H9 (cell line): ENCODE measurements around the gene TTC23L. TPM values are rescaled to one million over a fixed set of nuclear protein-coding genes. Genes with fewer than 3 reads are reported as not detected.
A peak's percentile ranks its signal among the peaks of the same experiment; 100 is the strongest.

ENCODE experiments used
- DNase-seq: peaks from one replicate; pipeline ENCODE4 v3.0.0-alpha.2; 2017
- H2AFZ ChIP-seq: one replicate; pipeline ENCODE4 v1.6.1; 2013; ENCODE audit warnings: mild to moderate bottlenecking, low read length, control low read depth, moderate library complexity
- H2AK5ac ChIP-seq: 2 replicates; pipeline ENCODE4 v1.6.1; 2013; ENCODE audit warnings: low read length, control low read depth, mixed read lengths; ENCODE audit not compliant: insufficient read length
- H2BK120ac ChIP-seq: one replicate; pipeline ENCODE4 v1.6.1; 2013; ENCODE audit warnings: low read depth, mild to moderate bottlenecking, low read length, control low read depth, inconsistent platforms; ENCODE audit not compliant: poor library complexity, severe bottlenecking
- H2BK12ac ChIP-seq: 2 replicates; pipeline ENCODE4 v1.6.1; 2013; ENCODE audit warnings: low read length, control low read depth, mixed read lengths, low read depth; ENCODE audit not compliant: insufficient read length
- H2BK15ac ChIP-seq: 2 replicates; pipeline ENCODE4 v1.6.1; 2013; ENCODE audit warnings: low read depth, low read length, control low read depth
- H2BK20ac ChIP-seq: one replicate; pipeline ENCODE4 v1.6.1; 2013; ENCODE audit warnings: low read depth, mild to moderate bottlenecking, low read length, control low read depth, inconsistent platforms; ENCODE audit not compliant: poor library complexity, severe bottlenecking
- H2BK5ac ChIP-seq: 2 replicates; pipeline ENCODE4 v1.6.1; 2013; ENCODE audit warnings: low read length, control low read depth, mixed read lengths; ENCODE audit not compliant: insufficient read length
- H3K14ac ChIP-seq: 2 replicates; pipeline ENCODE4 v1.6.1; 2013; ENCODE audit warnings: low read length, control low read depth; ENCODE audit not compliant: insufficient read depth
- H3K18ac ChIP-seq: 2 replicates; pipeline ENCODE4 v1.6.1; 2013; ENCODE audit warnings: low read depth, mild to moderate bottlenecking, mixed read lengths, low read length, control low read depth; ENCODE audit not compliant: insufficient read length
- H3K23ac ChIP-seq: 2 replicates; pipeline ENCODE4 v1.6.1; 2013; ENCODE audit warnings: low read length, control low read depth, mixed read lengths, low read depth; ENCODE audit not compliant: insufficient read length
- H3K23me2 ChIP-seq: 2 replicates; pipeline ENCODE4 v1.6.1; 2013; ENCODE audit warnings: low read depth, mild to moderate bottlenecking, mixed read lengths, low read length, control low read depth; ENCODE audit not compliant: insufficient read length, poor library complexity, severe bottlenecking
- H3K27ac ChIP-seq: 2 replicates; pipeline ENCODE4 v1.5.1; 2013; ENCODE audit warnings: low read length, control low read depth, mixed read lengths, low read depth; ENCODE audit not compliant: insufficient read length
- H3K27me3 ChIP-seq: 2 replicates; pipeline ENCODE4 v1.6.1; 2013; ENCODE audit warnings: low read length, control low read depth, inconsistent platforms; ENCODE audit not compliant: insufficient read depth
- H3K4ac ChIP-seq: 2 replicates; pipeline ENCODE4 v1.6.1; 2013; ENCODE audit warnings: low read depth, mild to moderate bottlenecking, control low read depth, inconsistent platforms, low read length, moderate library complexity
- H3K4me1 ChIP-seq: 2 replicates; pipeline ENCODE4 v1.6.1; 2013; ENCODE audit warnings: low read length, control low read depth, inconsistent platforms; ENCODE audit not compliant: insufficient read depth
- H3K4me2 ChIP-seq: 2 replicates; pipeline ENCODE4 v1.6.1; 2013; ENCODE audit warnings: low read length, control low read depth, mixed read lengths; ENCODE audit not compliant: insufficient read length, insufficient read depth
- H3K56ac ChIP-seq: 2 replicates; pipeline ENCODE4 v1.6.1; 2013; ENCODE audit warnings: low read depth, mild to moderate bottlenecking, mixed read lengths, low read length, control low read depth; ENCODE audit not compliant: insufficient read length
- H3K79me1 ChIP-seq: 2 replicates; pipeline ENCODE4 v1.6.1; 2013; ENCODE audit warnings: low read depth, mild to moderate bottlenecking, moderate library complexity, low read length, control low read depth, inconsistent platforms; ENCODE audit not compliant: insufficient read depth, poor library complexity, severe bottlenecking
- H3K79me2 ChIP-seq: 2 replicates; pipeline ENCODE4 v1.6.1; 2013; ENCODE audit warnings: low read length, control low read depth, inconsistent platforms; ENCODE audit not compliant: insufficient read depth
- H3K9ac ChIP-seq: 2 replicates; pipeline ENCODE4 v1.6.1; 2013; ENCODE audit warnings: low read length, control low read depth, mixed read lengths; ENCODE audit not compliant: insufficient read length; ENCODE audit errors: extremely low read depth
- H3K9me3 ChIP-seq: one replicate; pipeline ENCODE4 v1.6.1; 2013; ENCODE audit warnings: low read depth, low read length, inconsistent platforms; ENCODE audit not compliant: control insufficient read depth
- H3T11ph ChIP-seq: one replicate; pipeline ENCODE4 v1.6.1; 2013; ENCODE audit warnings: mild to moderate bottlenecking, low read length, control low read depth, inconsistent platforms
- H4K20me1 ChIP-seq: one replicate; pipeline ENCODE4 v1.6.1; 2013; ENCODE audit not compliant: control insufficient read depth, insufficient read length, insufficient read depth
- H4K5ac ChIP-seq: 2 replicates; pipeline ENCODE4 v1.6.1; 2013; ENCODE audit warnings: low read depth, mild to moderate bottlenecking, mixed read lengths, low read length, control low read depth; ENCODE audit not compliant: insufficient read length
- H4K8ac ChIP-seq: replicated peaks from 2 replicates; pipeline ENCODE4 v1.6.1; 2013; ENCODE audit warnings: low read length, control low read depth, mixed read lengths, low read depth; ENCODE audit not compliant: insufficient read length
- H4K91ac ChIP-seq: 2 replicates; pipeline ENCODE4 v1.6.1; 2013; ENCODE audit warnings: low read depth, mild to moderate bottlenecking, moderate library complexity, mixed read lengths, low read length, control low read depth; ENCODE audit not compliant: insufficient read length
- H3K27ac Mint-ChIP-seq, 3 experiments: 2 replicates in 2 of 3; 3 replicates in 1 of 3; pipeline ENCODE4 v1.8.0; 2020 to 2021; ENCODE audit warnings: mixed read lengths in 3 of 3, mild to moderate bottlenecking in 1 of 3, moderate library complexity in 1 of 3
- H3K27me3 Mint-ChIP-seq: 2 replicates; pipeline ENCODE4 v1.8.0; 2021; ENCODE audit warnings: low read depth, mild to moderate bottlenecking, moderate library complexity, mixed read lengths
- H3K36me3 Mint-ChIP-seq, 3 experiments: 2 replicates in 2 of 3; 3 replicates in 1 of 3; pipeline ENCODE4 v1.8.0; 2020 to 2021; ENCODE audit warnings: low read depth in 3 of 3, mixed read lengths in 3 of 3; ENCODE audit not compliant: insufficient read depth in 1 of 3
- H3K4me1 Mint-ChIP-seq, 2 experiments: 2 replicates each; pipeline ENCODE4 v1.8.0; 2020; ENCODE audit warnings: mixed read lengths in 2 of 2
- H3K4me3 Mint-ChIP-seq, 2 experiments: 2 replicates in 1 of 2; 3 replicates in 1 of 2; pipeline ENCODE4 v1.8.0; 2020 to 2021; ENCODE audit warnings: mild to moderate bottlenecking in 2 of 2, mixed read lengths in 2 of 2, moderate library complexity in 1 of 2
- H3K9me3 Mint-ChIP-seq, 2 experiments: 2 replicates in 1 of 2; 3 replicates in 1 of 2; pipeline ENCODE4 v1.8.0; 2020; ENCODE audit warnings: mild to moderate bottlenecking in 2 of 2, mixed read lengths in 2 of 2, moderate library complexity in 1 of 2
- WGBS: extraction: QIAGEN DNeasy Blood & Tissue Kit; methylation state at CpG from one replicate; pipeline ENCODE4 v1.1.7; 2013; ENCODE audit warnings: missing lambda C conversion rate, low lambda C conversion rate, mixed read lengths; ENCODE audit not compliant: insufficient read length; ENCODE audit errors: extremely low coverage; 5-methylcytosine and 5-hydroxymethylcytosine counted together
- total RNA-seq: library from RNA; stranded (reverse); gene quantifications from 2 replicates; pipeline ENCODE4 v1.2.1, GENCODE V29; 2021
- TF ChIP-seq, protein P1 (sequence below): fragments of 200-600 bp; sonication (generic); conservative IDR thresholded peaks from 3 replicates; pipeline ENCODE4 v1.8.0; 2021; ENCODE audit warnings: antibody characterized with exemption, mild to moderate bottlenecking

The TTC23L gene
- total RNA-seq, 1 experiment from 2014 or later: 0.96 TPM

DNA sequence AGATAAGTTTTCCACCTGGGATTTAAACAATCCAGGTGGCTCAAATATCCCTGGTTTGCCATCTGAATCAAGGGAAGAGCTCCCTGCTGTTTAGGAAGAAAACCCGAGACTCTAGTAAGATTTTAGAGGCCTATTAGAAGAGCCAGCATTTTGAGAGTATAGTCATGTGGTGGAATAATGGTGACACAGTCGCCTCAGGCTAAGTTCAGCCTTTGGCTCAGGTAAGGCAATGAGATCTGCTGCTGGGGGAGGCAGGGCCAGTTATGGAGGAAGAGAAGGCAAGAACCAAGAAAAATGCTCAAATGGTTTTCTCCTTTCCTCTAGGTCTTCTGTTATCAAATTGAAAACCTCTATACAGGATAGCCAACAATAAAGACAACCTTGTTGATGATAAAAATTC is 60.1 kb downstream of the TTC23L start:
- Histone ChIP-seq H4K20me1 (no peaks in the 10 kb centered on the region), H4K8ac (no peak overlapping the region), H2BK12ac (no peak overlapping the region), H3K23ac (no peak overlapping the region), H3K27ac (no peak overlapping the region), H3K79me1 (no peaks in the 10 kb centered on the region), H4K91ac (no peak overlapping the region), H3K4ac (no peak overlapping the region), H3K18ac (no peak overlapping the region), H2BK15ac (no peak overlapping the region), H3K4me2 (no peak overlapping the region), H2BK5ac (no peak overlapping the region), H3K79me2 (no peaks in the 10 kb centered on the region), H3T11ph (no peak overlapping the region), H3K9ac (no peak overlapping the region), H3K4me1 (no peaks in the 10 kb centered on the region), H3K23me2 (no peaks in the 10 kb centered on the region), H2BK20ac (no peak overlapping the region), H3K14ac (no peak overlapping the region), H2AK5ac (no peak overlapping the region), H3K56ac (no peak overlapping the region), H2AFZ (no peak overlapping the region), H2BK120ac (no peak overlapping the region), H4K5ac (no peak overlapping the region), H3K9me3 (no peaks in the 10 kb centered on the region), H3K27me3 (no peaks in the 10 kb centered on the region)
- H3K27me3 Mint-ChIP-seq: no peaks in the 10 kb centered on the region
- H3K4me1 Mint-ChIP-seq: peaks cover 6 to 17% of the 10 kb centered on the region in 2 experiments
- H3K27ac Mint-ChIP-seq: peak overlapping the region in 1 of 3 experiments; percentile 90; a peak in 4 of 7 replicates
- no peak overlapping the region for H3K4me3 Mint-ChIP-seq
- H3K36me3 Mint-ChIP-seq: peaks cover 2 to 17% (median 13%) of the 10 kb centered on the region in 3 experiments; a peak in 5 of 7 replicates
- TF ChIP-seq, protein P1, sequence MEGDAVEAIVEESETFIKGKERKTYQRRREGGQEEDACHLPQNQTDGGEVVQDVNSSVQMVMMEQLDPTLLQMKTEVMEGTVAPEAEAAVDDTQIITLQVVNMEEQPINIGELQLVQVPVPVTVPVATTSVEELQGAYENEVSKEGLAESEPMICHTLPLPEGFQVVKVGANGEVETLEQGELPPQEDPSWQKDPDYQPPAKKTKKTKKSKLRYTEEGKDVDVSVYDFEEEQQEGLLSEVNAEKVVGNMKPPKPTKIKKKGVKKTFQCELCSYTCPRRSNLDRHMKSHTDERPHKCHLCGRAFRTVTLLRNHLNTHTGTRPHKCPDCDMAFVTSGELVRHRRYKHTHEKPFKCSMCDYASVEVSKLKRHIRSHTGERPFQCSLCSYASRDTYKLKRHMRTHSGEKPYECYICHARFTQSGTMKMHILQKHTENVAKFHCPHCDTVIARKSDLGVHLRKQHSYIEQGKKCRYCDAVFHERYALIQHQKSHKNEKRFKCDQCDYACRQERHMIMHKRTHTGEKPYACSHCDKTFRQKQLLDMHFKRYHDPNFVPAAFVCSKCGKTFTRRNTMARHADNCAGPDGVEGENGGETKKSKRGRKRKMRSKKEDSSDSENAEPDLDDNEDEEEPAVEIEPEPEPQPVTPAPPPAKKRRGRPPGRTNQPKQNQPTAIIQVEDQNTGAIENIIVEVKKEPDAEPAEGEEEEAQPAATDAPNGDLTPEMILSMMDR: no peak
- no peak for DNase-seq
- H3K9me3 Mint-ChIP-seq: no peaks in the 10 kb centered on the region
- no CpG with 5 or more reads among the region's 2 CpGs for WGBS
